Caco-2 (cell line): ENCODE measurements around the gene COPS9. TPM values are rescaled to one million over a fixed set of nuclear protein-coding genes. Genes with fewer than 3 reads are reported as not detected.

ENCODE experiments used
- BruUV-seq: library from RNA; stranded (reverse); fragments of 400-500 nt; replicated peaks from 2 replicates; lab custom pipeline; 2021; lab: Mats Ljungman, UMichigan
- CTCF ChIA-PET: fragments of 300-600 bp; sonication (Branson Sonifier 250); formaldehyde crosslinking; loops from one replicate; lab custom pipeline; 2022; ENCODE audit warnings: antibody characterized with exemption; lab: Charles Lee
- POLR2A ChIA-PET: fragments of 300-600 bp; sonication (Branson Sonifier 250); formaldehyde crosslinking; loops from one replicate; lab custom pipeline; 2022; ENCODE audit warnings: antibody characterized with exemption; lab: Charles Lee
- DNase-seq, 2 experiments: peaks; one replicate each; pipeline versions ENCODE4 v3.0.0 to v3.0.0-alpha.2; 2020 to 2022
- H3K27me3 ChIP-seq: replicated peaks from 2 replicates; pipeline ENCODE4 v1.6.0; 2011; ENCODE audit warnings: low read length; ENCODE audit not compliant: control insufficient read depth, insufficient read depth
- H3K36me3 ChIP-seq: 2 replicates; pipeline ENCODE4 v1.5.1; 2011; ENCODE audit warnings: low read length; ENCODE audit not compliant: control insufficient read depth, insufficient read depth
- H3K4me1 ChIP-seq: fragments of 250-450 bp; sonication (Bioruptor Pico); 2 replicates; pipeline ENCODE4 v1.5.1; 2020; ENCODE audit warnings: mild to moderate bottlenecking
- H3K4me3 ChIP-seq: 2 replicates; pipeline ENCODE4 v1.5.1; 2011; ENCODE audit warnings: low read depth, mild to moderate bottlenecking, control low read depth, low read length
- H3K9me3 ChIP-seq: fragments of 250-450 bp; sonication (Bioruptor Pico); 2 replicates; pipeline ENCODE4 v1.5.1; 2020; ENCODE audit warnings: mild to moderate bottlenecking, moderate library complexity
- H3K27ac Mint-ChIP-seq: one replicate; pipeline ENCODE4 v1.8.0; 2022; ENCODE audit warnings: mixed read lengths; ENCODE audit not compliant: unreplicated experiment
- H3K27me3 Mint-ChIP-seq: one replicate; pipeline ENCODE4 v1.8.0; 2022; ENCODE audit warnings: mixed read lengths; ENCODE audit not compliant: insufficient read depth, unreplicated experiment
- H3K36me3 Mint-ChIP-seq: one replicate; pipeline ENCODE4 v1.8.0; 2022; ENCODE audit warnings: mild to moderate bottlenecking, mixed read lengths; ENCODE audit not compliant: insufficient read depth, unreplicated experiment
- H3K4me1 Mint-ChIP-seq: one replicate; pipeline ENCODE4 v1.8.0; 2022; ENCODE audit warnings: low read depth, mixed read lengths; ENCODE audit not compliant: unreplicated experiment
- H3K4me3 Mint-ChIP-seq: one replicate; pipeline ENCODE4 v1.8.0; 2022; ENCODE audit warnings: mild to moderate bottlenecking, moderate library complexity, mixed read lengths; ENCODE audit not compliant: unreplicated experiment
- H3K9me3 Mint-ChIP-seq: one replicate; pipeline ENCODE4 v1.8.0; 2022; ENCODE audit warnings: mixed read lengths; ENCODE audit not compliant: unreplicated experiment
- intact Hi-C: fragments of 100-400 bp; cut with micrococcal nuclease; formaldehyde crosslinking; loops from one replicate; pipeline ENCODE4 v1.10.0; 2022; ENCODE audit not compliant: unreplicated experiment
- total RNA-seq: library from RNA; stranded (reverse); gene quantifications from 2 replicates; pipeline ENCODE4 v1.2.3, GENCODE V29; 2022
- TF ChIP-seq, protein P1 (sequence below), 2 experiments: fragments of 200-600 bp in 1 of 2; IDR thresholded peaks; 1 replicate in 1 of 2; 2 replicates in 1 of 2; pipeline versions ENCODE4 v1.5.1 to v1.8.0; 2011 to 2022; ENCODE audit warnings: antibody characterized with exemption in 1 of 2, control low read depth in 1 of 2, inconsistent platforms in 1 of 2, low read depth in 1 of 2, low read length in 1 of 2, mild to moderate bottlenecking in 1 of 2, moderate library complexity in 1 of 2; ENCODE audit not compliant: insufficient read depth in 1 of 2, severe bottlenecking in 1 of 2, unreplicated experiment in 1 of 2

The COPS9 gene
- total RNA-seq, 1 experiment from 2014 or later = 86.3 TPM

DNA sequence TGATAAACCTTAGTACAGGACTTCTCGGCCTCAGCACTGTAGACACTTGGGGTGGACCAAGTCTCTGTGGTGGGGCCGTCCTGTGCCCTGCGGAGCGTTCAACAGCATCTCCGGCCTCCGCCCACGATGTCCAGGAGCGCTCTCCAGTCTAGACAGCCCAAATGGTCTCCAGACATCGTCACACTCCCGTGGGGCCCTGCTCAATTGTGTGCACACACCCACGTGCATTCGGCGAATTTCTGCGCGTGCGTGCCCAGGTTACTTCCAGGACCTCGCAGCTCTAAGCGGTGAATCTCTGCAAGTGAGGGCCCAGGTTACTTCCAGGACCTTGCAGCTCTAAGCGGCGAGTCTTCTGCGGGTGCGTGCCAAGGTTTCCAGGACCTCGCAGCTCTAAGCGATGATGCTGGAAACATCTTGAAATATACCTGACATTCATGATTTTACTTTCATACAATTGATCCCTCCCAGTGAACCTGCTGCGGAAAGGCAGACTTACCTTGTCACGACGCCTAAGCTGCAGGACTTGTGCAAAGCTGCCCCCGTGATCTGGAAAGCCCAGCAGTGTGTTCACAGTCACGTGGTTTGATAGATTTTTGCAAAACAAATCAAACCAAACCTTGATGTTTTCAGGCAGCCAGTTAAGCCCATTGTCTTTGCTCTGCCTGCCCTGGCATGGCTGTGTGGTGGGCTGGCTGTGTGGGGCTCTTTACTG lies 20.5 kb upstream of the COPS9 start:
- CTCF ChIA-PET = no interaction called here
- Mint-ChIP-seq H3K4me3 (no peak overlapping the region), H3K27ac (no peak overlapping the region), H3K36me3 (no peaks in the 10 kb centered on the region), H3K9me3 (no peaks in the 10 kb centered on the region), H3K4me1 (no peaks in the 10 kb centered on the region), H3K27me3 (no peaks in the 10 kb centered on the region)
- POLR2A ChIA-PET = no interaction called here
- BruUV-seq = no TSS peak
- no peak for DNase-seq
- Histone ChIP-seq H3K9me3 (no peaks in the 10 kb centered on the region; the same call in 1 of the 2 replicates), H3K4me3 (no peak overlapping the region), H3K27me3 (no peaks in the 10 kb centered on the region), H3K4me1 (no peaks in the 10 kb centered on the region), H3K36me3 (no peaks in the 10 kb centered on the region)
- TF ChIP-seq, protein P1, sequence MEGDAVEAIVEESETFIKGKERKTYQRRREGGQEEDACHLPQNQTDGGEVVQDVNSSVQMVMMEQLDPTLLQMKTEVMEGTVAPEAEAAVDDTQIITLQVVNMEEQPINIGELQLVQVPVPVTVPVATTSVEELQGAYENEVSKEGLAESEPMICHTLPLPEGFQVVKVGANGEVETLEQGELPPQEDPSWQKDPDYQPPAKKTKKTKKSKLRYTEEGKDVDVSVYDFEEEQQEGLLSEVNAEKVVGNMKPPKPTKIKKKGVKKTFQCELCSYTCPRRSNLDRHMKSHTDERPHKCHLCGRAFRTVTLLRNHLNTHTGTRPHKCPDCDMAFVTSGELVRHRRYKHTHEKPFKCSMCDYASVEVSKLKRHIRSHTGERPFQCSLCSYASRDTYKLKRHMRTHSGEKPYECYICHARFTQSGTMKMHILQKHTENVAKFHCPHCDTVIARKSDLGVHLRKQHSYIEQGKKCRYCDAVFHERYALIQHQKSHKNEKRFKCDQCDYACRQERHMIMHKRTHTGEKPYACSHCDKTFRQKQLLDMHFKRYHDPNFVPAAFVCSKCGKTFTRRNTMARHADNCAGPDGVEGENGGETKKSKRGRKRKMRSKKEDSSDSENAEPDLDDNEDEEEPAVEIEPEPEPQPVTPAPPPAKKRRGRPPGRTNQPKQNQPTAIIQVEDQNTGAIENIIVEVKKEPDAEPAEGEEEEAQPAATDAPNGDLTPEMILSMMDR (IDR thresholded peaks at IDR 0.05; ENCODE audit: insufficient read depth in 1 of 2, low read depth in 1 of 2, low read length in 1 of 2, severe bottlenecking in 1 of 2, unreplicated experiment in 1 of 2) = no peak
- intact Hi-C loops = no loop called here

DNA sequence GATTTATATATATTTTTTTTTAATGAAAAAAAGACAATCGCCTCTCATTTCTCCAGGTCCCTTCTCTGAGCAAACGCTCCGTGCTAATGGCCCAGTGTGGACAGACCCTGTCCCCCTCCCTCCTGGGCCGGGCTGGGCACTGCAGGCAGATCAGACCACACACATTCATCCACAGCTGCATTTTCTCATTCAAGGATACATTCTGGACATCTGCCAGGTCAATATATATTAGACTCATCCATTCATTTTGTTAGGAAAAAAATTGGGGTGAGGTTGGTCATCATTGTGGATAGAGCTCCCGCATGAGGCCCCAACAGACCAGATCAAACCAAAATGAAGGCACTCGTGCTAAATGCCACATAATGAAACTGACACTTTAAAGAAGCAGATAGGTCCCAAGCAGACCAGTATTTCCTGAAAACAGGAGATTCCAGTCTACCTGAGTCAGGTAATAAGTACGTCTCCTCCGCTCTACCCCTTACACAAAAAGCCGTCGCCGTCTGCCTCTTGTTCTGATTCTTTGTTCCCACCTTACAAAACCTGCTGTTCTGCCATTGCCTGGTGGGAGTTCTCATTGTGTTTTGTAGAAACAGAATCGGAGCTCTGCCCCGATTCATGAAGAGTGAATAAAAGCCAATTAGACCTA lies 19.8 kb upstream of the COPS9 start:
- CTCF ChIA-PET = no interaction called here
- POLR2A ChIA-PET = no interaction called here
- Mint-ChIP-seq H3K36me3 (no peaks in the 10 kb centered on the region), H3K9me3 (no peaks in the 10 kb centered on the region), H3K27me3 (no peaks in the 10 kb centered on the region), H3K27ac (no peak overlapping the region), H3K4me3 (no peak overlapping the region), H3K4me1 (no peaks in the 10 kb centered on the region)
- H3K9me3 ChIP-seq = no peaks in the 10 kb centered on the region; the same call in 1 of the 2 replicates
- no peak for DNase-seq
- no peaks in the 10 kb centered on the region for H3K4me1 ChIP-seq
- no TSS peak for BruUV-seq
- TF ChIP-seq, protein P1 (IDR thresholded peaks at IDR 0.05; ENCODE audit: insufficient read depth in 1 of 2, low read depth in 1 of 2, low read length in 1 of 2, severe bottlenecking in 1 of 2, unreplicated experiment in 1 of 2) = no peak
- no peaks in the 10 kb centered on the region for H3K36me3 ChIP-seq
- H3K27me3 ChIP-seq = no peaks in the 10 kb centered on the region
- intact Hi-C loops = no loop called here
- H3K4me3 ChIP-seq = no peak overlapping the region

DNA sequence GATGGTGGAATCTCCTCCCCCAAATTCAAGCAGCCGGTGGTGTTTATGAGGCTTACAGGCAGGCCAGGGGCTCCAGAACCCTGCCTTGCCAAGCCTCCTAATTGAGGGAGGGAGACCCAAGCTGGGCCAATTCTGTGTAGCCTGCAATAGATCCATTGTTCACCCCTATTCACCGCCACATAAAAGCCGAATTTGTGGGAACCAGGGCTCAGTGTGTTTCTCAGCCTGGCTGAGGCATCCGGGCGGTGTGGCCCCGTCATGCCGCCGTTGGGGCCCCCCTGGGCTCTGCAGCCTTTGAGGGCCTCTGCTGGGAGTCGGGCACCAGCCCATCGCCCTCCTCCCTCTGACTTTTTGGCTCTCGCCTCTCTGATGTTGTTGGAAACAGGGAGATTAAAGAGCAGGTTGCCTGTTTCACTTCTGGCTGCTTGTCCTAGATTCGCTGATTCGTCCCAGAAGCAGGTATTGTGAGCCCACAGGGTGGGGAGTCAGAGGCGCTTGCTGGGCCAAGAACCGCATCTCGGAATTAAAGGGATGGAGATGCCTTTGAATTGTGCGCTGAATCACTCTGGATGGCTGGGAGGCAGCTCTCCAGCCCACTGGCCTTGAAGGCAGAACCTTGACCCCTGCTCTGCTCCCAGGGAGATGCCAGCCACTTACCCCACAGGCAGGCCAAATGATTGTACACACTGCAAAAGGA lies 19.1 kb upstream of the COPS9 start:
- H3K9me3 Mint-ChIP-seq = no peaks in the 10 kb centered on the region
- intact Hi-C loops = no loop called here
- H3K4me1 ChIP-seq = no peaks in the 10 kb centered on the region
- TF ChIP-seq, protein P1 (IDR thresholded peaks at IDR 0.05; ENCODE audit: insufficient read depth in 1 of 2, low read depth in 1 of 2, low read length in 1 of 2, severe bottlenecking in 1 of 2, unreplicated experiment in 1 of 2) = no peak
- H3K4me1 Mint-ChIP-seq = no peaks in the 10 kb centered on the region
- H3K36me3 ChIP-seq = no peaks in the 10 kb centered on the region
- no peaks in the 10 kb centered on the region; the same call in 1 of the 2 replicates for H3K9me3 ChIP-seq
- H3K27ac Mint-ChIP-seq = no peak overlapping the region
- no peaks in the 10 kb centered on the region for H3K36me3 Mint-ChIP-seq
- H3K27me3 Mint-ChIP-seq = no peaks in the 10 kb centered on the region
- ChIA-PET CTCF (no interaction called here), POLR2A (no interaction called here)
- H3K27me3 ChIP-seq = no peaks in the 10 kb centered on the region
- no TSS peak for BruUV-seq
- H3K4me3 Mint-ChIP-seq = no peak overlapping the region
- H3K4me3 ChIP-seq = no peak overlapping the region
- no peak for DNase-seq
